Right lobe of liver (tissue), 4 donors: Measurements from ENCODE around the gene GNG12.

Experiments
- POLR2A ChIP-seq: fragments of 450-650 bp; IDR thresholded peaks from one replicate; pipeline ENCODE4 v1.6.1; 2017; ENCODE audit warnings: antibody characterized with exemption, mild to moderate bottlenecking
- TF ChIP-seq, protein P1 (sequence below), 4 donors: fragments of 200-600 bp in 3 of 4; fragments of 450-650 bp in 1 of 4; IDR thresholded peaks; one replicate each; pipeline versions ENCODE4 v1.5.1 to v1.8.0; 2016 to 2022; ENCODE audit warnings: antibody characterized with exemption in 4 of 4, mild to moderate bottlenecking in 2 of 4
- donor health status: DM: no; HTN: no; CAD: no.
- donor health status: DM: no; HTN: no; CAD: no.
- donor health status: DM: no; HTN: yes; CAD: no.

DNA sequence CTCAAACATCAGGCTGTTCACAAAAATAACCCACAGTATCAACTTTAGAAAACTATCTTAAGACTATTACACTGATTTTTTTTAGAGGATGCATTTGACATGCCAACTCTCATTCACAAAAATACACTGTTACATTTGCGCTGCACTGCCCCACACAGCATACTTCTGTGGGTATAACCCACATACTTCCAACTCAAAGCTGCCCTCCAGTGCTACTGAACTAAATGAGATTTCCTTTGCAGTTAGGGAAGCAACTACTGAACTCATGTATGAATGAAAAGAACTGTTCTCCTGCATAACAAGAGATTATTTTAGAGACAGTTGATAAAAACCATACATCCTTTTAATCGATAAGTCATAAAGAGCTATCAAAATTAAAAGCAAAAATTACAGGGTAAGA, 174.0 kb downstream of the GNG12 start:
- TF ChIP-seq, protein P1, sequence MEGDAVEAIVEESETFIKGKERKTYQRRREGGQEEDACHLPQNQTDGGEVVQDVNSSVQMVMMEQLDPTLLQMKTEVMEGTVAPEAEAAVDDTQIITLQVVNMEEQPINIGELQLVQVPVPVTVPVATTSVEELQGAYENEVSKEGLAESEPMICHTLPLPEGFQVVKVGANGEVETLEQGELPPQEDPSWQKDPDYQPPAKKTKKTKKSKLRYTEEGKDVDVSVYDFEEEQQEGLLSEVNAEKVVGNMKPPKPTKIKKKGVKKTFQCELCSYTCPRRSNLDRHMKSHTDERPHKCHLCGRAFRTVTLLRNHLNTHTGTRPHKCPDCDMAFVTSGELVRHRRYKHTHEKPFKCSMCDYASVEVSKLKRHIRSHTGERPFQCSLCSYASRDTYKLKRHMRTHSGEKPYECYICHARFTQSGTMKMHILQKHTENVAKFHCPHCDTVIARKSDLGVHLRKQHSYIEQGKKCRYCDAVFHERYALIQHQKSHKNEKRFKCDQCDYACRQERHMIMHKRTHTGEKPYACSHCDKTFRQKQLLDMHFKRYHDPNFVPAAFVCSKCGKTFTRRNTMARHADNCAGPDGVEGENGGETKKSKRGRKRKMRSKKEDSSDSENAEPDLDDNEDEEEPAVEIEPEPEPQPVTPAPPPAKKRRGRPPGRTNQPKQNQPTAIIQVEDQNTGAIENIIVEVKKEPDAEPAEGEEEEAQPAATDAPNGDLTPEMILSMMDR (IDR thresholded peaks at IDR 0.05): no peak
- no peak for TF ChIP-seq POLR2A
